ENCODE data around the gene KRTAP5-2. TPM values are rescaled to one million over a fixed set of nuclear protein-coding genes. Genes with fewer than 3 reads are reported as not detected.

Gene KRTAP5-2
- total RNA-seq, 1 experiment from 2014 or later: not detected

GRCh38 chr11:1567721-1568100 is 30.4 kb downstream of the KRTAP5-2 start:
- DNase-seq (ENCODE audit: low spot score): no peak

GRCh38 chr11:1567052-1567720 is 30.9 kb downstream of the KRTAP5-2 start:
- no peak for DNase-seq (ENCODE audit: low spot score)

GRCh38 chr11:1566381-1567051 is 31.6 kb downstream of the KRTAP5-2 start:
- DNase-seq (ENCODE audit: low spot score): no peak

- DNase-seq (ENCODE audit: low spot score): no peak
These were observed 32.2 kb downstream of the KRTAP5-2 start for GRCh38 chr11:1565904-1566247.

- DNase-seq (ENCODE audit: low spot score): no peak
These were observed 32.8 kb downstream of the KRTAP5-2 start for GRCh38 chr11:1565173-1565903.

GRCh38 chr11:1564535-1565172 is 33.4 kb downstream of the KRTAP5-2 start:
- DNase-seq (ENCODE audit: low spot score): peak; percentile 90

- peak; percentile 14 for DNase-seq (ENCODE audit: low spot score)
These were observed 34.2 kb downstream of the KRTAP5-2 start for GRCh38 chr11:1563697-1564534.

GRCh38 chr11:1563149-1563638 is 34.9 kb downstream of the KRTAP5-2 start:
- DNase-seq (ENCODE audit: low spot score): no peak

GRCh38 chr11:1562469-1563148 is 35.5 kb downstream of the KRTAP5-2 start:
- no peak for DNase-seq (ENCODE audit: low spot score)

GRCh38 chr11:1561955-1562354 is 36.1 kb downstream of the KRTAP5-2 start:
- DNase-seq (ENCODE audit: low spot score): no peak

GRCh38 chr11:1561266-1561665 is 36.8 kb downstream of the KRTAP5-2 start:
- DNase-seq (ENCODE audit: low spot score): no peak

- no peak for DNase-seq (ENCODE audit: low spot score)
These were observed 37.3 kb downstream of the KRTAP5-2 start for GRCh38 chr11:1560649-1561251.

- DNase-seq (ENCODE audit: low spot score): no peak
These were observed 38.0 kb downstream of the KRTAP5-2 start for GRCh38 chr11:1560002-1560648.

- peak; percentile 97 for DNase-seq (ENCODE audit: low spot score)
These were observed 38.8 kb downstream of the KRTAP5-2 start for GRCh38 chr11:1559111-1559951.

- no peak for DNase-seq (ENCODE audit: low spot score)
These were observed 39.4 kb downstream of the KRTAP5-2 start for GRCh38 chr11:1558775-1559110.

GRCh38 chr11:1557904-1558774 is 40.0 kb downstream of the KRTAP5-2 start:
- peak; percentile 89 for DNase-seq (ENCODE audit: low spot score)

GRCh38 chr11:1557051-1557884 is 40.8 kb downstream of the KRTAP5-2 start:
- DNase-seq (ENCODE audit: low spot score): no peak
